Superior temporal gyrus (tissue), 1 donor: ENCODE data around the gene SCAF11.
"Not testable (repeated sequence)": the region's sequence is repeated elsewhere in the genome, so short reads cannot be mapped to it uniquely, and the experiment has no call there.

Experiments used
- DNase-seq: peaks from one replicate; pipeline ENCODE4 v3.0.0-alpha.2; 2016; ENCODE audit errors: extremely low spot score

The SCAF11 gene

GRCh38 chr12:45990468-45991283 lies at the start of gene SCAF11:
TSS of gene SCAF11 (minus strand) at chr12:45990574. CDS start at chr12:45964167, 26,407 bp downstream.
- peak; percentile 100 for DNase-seq

GRCh38 chr12:46037066-46037465 lies 46.7 kb upstream of the SCAF11 start:
- DNase-seq = not testable (repeated sequence)

GRCh38 chr12:46027172-46027571 lies 36.8 kb upstream of the SCAF11 start:
- DNase-seq = no peak

GRCh38 chr12:46024099-46024498 lies 33.7 kb upstream of the SCAF11 start:
- no peak for DNase-seq

- no peak for DNase-seq
These were observed 30.4 kb upstream of the SCAF11 start for GRCh38 chr12:46020768-46021167.

GRCh38 chr12:46018712-46019111 lies 28.3 kb upstream of the SCAF11 start:
- DNase-seq = not testable (repeated sequence)

- DNase-seq = not testable (repeated sequence)
These were observed 27.5 kb upstream of the SCAF11 start for GRCh38 chr12:46017866-46018375.

- DNase-seq = no peak
These were observed 15.4 kb upstream of the SCAF11 start for GRCh38 chr12:46005823-46006222.

- DNase-seq = peak; percentile 51
These were observed 14.9 kb upstream of the SCAF11 start for GRCh38 chr12:46005151-46005797.

GRCh38 chr12:46004715-46005114 lies 14.3 kb upstream of the SCAF11 start:
- DNase-seq = no peak

GRCh38 chr12:46000076-46000475 lies 9.7 kb upstream of the SCAF11 start:
- not testable (repeated sequence) for DNase-seq

- peak; percentile 94 for DNase-seq
These were observed 4.4 kb upstream of the SCAF11 start for GRCh38 chr12:45994736-45995135.

GRCh38 chr12:45991284-45992249 lies 1.2 kb upstream of the SCAF11 start:
- DNase-seq = peak; percentile 84

GRCh38 chr12:45989721-45990467 lies 480 bp downstream of the SCAF11 start:
- DNase-seq = peak; percentile 84

GRCh38 chr12:45989287-45989686 lies 1.1 kb downstream of the SCAF11 start:
- DNase-seq = no peak

- no peak for DNase-seq
These were observed 2.1 kb downstream of the SCAF11 start for GRCh38 chr12:45988264-45988663.

GRCh38 chr12:45987340-45987727 lies 3.0 kb downstream of the SCAF11 start:
- no peak for DNase-seq

- DNase-seq = no peak
These were observed 3.6 kb downstream of the SCAF11 start for GRCh38 chr12:45986641-45987339.

GRCh38 chr12:45981075-45981837 lies 9.1 kb downstream of the SCAF11 start:
- no peak for DNase-seq

GRCh38 chr12:45980540-45980939 lies 9.8 kb downstream of the SCAF11 start:
- no peak for DNase-seq
